Pons (tissue), 1 donor: Measurements from ENCODE around the gene EEF1AKMT1.

Experiments
- DNase-seq: peaks from one replicate; pipeline ENCODE4 v3.0.0-alpha.2; 2016; ENCODE audit warnings: low spot score

The EEF1AKMT1 gene

GRCh38 chr13:20718958-20719566 is 54.7 kb downstream of the EEF1AKMT1 start:
- DNase-seq: no peak

DNA sequence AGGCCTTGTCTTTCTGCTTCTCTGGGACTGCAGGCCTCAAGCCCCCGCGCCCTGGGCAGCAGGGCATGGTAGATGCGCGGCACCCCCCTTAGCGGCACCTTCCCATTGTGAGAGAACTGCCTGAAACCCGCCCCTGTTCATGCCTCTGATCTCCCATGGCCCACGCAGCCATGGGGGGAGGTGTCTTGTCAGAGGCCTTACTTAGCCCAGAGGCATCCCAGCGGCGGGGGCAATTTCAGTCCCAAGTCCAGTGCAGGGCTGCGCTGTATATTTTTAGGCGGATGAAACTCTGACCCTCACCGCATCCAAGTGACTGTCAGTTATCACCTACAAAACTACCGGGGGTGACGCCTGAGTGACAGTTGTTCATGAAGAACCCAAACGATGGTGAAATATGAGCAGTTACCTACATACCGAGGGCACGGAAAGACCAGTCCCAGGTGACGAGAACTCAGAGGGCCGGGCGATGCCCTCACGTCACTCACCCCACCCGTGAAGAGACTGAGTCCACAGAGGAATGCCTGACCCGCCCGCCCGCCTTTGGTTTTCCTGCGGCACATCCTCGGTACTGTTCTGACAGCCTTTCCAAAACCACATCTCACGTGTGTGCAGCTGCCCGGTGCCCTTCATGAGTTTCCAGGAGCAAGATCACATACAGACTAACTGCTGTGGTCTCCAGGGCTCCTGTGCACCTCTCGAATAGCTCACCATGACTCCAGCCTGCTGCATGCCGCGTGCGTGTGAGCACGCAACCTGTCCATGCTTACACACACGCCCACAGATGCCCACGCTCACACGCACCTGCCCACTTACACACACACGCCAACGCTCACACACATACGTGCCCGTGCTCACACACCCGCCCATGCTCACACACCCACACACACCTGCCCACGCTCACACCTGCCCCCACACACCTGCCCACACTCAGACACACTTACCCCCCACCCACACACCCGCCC is 55.9 kb downstream of the EEF1AKMT1 start:
- DNase-seq: no peak

GRCh38 chr13:20716951-20717350 is 56.8 kb downstream of the EEF1AKMT1 start:
- DNase-seq: no peak

DNA sequence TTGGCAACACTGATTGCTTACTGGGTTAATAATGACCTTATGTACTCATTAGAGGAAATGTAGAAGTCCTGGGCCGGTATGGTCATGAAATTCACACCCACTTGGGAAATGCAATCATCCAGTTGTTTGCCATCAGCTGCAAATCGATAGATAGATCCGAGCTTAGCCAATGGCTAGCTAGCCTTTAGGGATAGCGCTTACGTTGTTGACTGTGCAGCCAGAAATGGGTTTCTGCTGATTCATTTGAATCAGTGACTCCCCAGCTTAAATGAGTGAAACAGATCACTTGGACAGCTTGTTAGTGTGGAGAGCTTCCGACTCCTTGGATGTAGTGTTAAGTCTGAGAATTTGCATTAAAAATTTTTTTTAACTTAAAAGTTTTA is 58.4 kb downstream of the EEF1AKMT1 start:
- DNase-seq: no peak

GRCh38 chr13:20714563-20715329 is 59.0 kb downstream of the EEF1AKMT1 start:
- DNase-seq: no peak

DNA sequence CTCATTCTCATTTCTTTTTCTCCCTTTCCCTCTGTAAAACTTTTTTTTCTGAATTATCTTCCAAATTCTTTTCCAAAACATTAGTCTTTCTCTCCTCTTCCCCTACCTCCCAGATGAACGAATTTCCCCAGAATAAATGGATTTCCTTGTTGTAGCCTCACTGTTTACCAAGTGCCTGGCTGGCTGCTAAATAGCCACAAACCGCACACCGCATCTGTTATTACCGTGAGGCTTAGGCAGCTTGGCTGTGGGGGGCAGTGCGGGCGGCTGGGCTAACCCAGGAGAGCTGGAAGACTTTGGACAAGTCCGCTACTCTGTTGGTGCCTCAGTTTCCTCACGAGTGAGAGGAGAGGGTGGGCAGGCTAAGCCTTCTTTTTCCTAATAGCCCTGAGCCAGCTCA is 59.6 kb downstream of the EEF1AKMT1 start:
- DNase-seq: no peak

- DNase-seq: no peak
Measured at GRCh38 chr13:20713751-20714150, 60.0 kb downstream of the EEF1AKMT1 start.

DNA sequence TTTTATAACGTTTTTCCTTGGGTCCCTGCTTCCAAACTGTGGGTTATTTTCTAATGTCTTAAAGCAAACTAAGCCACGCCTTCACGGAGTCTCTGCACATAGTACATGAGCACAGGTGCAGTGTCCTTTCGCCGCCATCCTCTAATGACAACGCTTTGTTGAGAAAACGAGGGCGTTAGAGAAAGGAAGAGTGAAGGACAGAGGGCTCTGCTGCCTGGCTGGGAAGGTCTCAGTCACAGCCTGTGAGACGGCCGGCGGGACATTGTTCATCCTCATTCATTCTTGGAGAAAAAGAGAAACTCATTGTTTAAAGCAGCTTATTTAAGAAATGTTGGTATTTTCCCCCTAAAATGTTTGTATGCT is 60.8 kb downstream of the EEF1AKMT1 start:
- DNase-seq: no peak

DNA sequence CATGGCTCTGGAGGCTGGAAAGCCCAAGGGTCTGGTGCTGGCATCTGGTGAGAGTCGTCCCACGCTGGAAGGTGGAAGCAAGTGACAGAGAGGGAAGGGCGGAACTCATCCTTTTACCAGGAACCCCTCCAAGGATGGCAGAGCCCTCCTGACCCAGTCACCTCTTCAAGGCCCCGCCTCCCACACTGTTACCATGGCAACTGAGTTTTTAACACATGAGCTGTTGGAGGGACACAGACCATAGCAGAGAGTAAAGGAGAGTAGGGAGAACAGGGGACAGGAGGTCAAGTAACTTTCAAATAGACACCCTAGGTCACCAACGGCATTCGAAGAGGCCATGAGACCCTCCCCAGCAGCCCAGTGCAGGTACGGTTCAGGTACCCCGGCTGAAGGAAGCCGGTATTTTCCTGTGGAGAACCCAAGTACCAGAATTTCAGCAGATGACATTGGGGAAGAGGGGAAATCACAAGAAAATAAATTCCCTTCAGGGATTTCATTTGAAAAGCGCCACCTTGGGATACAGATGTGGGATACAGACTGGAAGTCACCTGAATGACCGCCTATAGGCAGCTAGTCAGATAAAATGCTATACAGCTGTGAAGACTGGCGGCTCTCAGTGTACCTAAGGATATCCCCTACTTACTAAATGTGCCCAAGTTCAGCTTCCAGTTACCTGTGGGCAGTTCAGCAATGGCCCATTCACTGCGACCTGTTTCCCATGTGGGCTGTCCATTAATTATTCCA is 62.3 kb downstream of the EEF1AKMT1 start:
- no peak for DNase-seq

- no peak for DNase-seq
Measured at GRCh38 chr13:20709782-20710181, 64.0 kb downstream of the EEF1AKMT1 start.

DNA sequence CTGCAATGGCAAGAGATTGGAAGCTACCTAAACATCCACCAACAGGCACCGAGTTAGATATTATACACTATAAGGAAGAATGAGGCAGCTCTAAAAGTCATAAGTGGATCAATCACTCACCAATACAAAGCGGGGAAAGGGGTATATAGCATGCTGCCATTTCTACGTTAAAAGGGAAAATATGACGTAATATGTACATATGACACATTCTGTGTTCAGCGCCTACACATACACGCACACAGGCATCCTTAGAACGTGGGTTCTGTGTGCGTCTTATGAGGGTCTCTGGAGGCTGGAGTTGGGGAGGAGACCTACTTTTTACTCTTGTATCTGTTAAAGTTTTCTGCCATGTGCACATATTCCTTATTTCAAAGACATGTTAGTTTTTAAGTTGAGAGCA is 64.4 kb downstream of the EEF1AKMT1 start:
- DNase-seq: no peak

DNA sequence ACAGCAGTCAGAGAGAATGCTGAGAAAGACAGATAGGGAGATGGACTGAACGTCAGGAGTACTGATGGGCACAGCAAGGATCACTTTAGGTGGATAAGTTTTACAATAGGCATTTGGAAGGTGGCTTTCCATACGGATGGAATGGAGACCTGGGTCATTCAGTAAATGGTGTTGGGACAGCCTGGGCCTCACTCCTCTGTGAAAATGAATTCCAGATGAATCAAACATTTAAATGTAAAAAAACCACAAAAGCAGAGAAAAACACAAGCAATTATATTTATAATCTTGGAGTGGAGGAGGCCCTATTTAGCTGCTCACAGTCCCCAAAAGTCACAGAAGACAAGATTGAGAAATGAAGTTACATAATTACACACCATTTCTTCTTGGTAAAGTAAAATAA is 65.5 kb downstream of the EEF1AKMT1 start:
- DNase-seq: no peak

DNA sequence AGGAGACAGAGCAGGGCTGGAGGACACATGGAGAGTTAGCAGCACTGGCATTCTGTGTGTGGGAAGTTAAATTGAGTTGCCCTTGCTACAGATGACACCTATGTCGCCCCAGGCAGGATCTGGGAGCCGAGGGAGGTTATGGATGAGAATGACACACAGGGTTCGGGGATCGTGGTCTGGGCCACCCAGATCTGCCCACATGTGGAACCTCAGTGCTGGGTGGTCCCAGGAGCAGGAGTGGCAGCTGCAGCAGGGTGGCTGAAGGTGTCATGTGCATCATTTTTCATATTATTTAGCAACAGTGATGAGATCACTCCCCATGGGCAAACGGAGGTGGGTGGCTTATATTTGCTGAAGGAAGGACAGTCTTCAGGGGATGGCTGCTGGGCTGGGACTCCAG is 67.1 kb downstream of the EEF1AKMT1 start:
- no peak for DNase-seq

DNA sequence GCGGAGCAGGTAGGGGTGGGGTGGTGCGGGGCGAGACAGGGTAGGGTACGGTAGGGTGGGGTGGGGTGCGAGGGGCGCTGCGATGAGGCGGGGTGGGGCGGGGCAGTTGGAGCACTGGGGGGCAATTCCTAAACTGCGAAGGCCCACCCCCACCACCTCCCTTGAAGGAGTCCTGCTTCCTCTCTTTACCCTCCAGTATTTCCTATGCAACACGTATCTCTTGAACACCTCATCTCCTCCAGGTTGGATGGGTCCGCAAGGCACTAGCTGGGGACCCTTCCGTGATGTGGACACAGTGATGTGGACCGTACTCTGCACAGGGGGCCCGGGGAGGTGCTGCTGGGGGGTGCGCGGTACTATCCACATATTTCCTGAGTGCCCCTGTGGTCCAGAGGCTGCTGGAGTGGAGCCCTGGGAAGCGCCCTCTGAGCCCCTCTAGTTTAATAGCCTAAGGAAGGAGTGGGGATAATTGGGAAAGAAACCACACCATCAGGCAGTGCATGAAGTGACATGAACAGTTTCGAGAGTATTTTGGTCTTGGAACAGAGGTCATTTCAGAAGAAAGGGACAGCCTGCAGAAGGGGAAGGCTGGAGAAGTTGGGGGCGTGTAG is 69.2 kb downstream of the EEF1AKMT1 start:
- no peak for DNase-seq

- DNase-seq: no peak
Measured at GRCh38 chr13:20703780-20704458, 69.8 kb downstream of the EEF1AKMT1 start.

GRCh38 chr13:20702915-20703779 is 70.6 kb downstream of the EEF1AKMT1 start, which contains the start of gene IL17D:
Gene IL17D, plus strand, starts transcription at chr13:20703699. Its CDS starts 303 bp downstream, at chr13:20704002.
- DNase-seq: no peak

DNA sequence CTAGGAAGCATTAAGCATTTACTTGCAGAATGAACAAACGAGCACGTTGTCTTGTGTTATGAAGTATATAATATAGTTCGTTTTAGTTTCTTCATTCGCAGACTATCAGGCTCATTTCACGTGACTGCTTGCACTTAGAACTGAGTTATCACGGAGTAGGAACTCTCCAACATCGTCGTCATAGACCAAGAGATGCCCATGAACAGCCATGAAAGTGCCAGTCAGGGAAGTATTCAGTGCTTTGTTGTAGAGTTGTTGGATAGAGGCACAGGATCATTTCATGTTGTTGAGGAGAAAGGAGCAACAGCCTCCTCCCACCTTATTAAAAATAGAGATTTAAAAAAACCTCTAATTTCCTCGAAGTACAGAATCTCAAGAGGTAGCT is 71.2 kb downstream of the EEF1AKMT1 start:
- DNase-seq: peak; percentile 68

DNA sequence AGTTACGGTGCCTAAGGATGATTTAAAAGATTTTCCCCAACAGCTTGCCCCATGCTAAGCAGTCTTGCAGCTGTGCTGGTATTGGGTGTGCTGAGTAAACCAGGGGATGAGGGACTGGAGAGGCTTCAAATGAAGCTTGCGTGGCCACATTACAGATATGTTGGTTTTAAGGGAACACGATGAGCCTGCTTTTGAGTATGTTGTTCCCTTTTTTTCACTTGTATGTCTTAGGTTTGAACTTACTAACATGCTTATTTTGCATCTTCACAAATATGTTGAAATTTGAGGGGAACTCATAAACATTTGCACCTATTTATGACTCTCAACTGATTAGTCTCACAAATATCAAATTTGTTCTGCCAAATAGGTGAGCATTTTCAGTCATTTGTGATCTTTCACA is 72.3 kb downstream of the EEF1AKMT1 start:
- DNase-seq: no peak

DNA sequence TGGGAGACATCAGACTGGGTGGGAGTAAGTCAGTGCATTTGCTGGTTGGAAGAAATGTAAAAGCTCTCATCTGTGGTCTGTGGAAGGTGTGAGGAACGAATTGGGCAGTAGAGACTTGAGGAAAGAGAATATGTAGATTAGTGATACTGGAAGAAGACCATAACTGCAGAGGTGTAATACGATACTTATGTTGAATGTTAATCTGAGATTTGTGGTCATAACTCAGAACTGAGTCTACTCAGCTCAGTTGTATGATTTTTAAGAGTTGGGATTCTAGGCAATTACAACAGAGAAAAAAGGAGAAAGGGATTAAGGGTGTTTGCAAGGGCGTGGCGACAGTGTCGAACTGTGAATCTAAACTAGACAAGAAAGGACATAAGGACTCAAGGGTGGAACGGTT is 73.5 kb downstream of the EEF1AKMT1 start:
- no peak for DNase-seq

DNA sequence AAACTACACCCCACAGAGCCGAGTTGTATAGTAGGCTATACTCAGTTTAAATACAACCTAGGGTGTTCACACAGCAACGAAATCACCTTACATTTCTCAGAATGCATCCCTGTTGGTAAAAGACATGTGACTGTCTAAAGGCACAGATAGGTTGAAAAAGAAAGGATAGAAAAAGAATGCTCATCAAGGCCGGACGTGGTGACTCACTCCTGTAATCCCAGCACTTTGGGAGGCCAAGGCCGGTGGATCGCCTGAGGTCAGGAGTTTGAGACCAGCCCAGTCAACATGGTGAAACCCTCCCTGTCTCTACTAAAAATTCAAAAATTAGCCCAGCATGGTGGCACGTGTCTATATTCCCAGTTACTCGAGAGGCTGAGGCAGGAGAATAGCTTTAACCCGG is 74.0 kb downstream of the EEF1AKMT1 start:
- DNase-seq: no peak
